Endothelial cell of umbilical vein (primary cell): Measurements from ENCODE around the gene ZNF385C. TPM values are rescaled to one million over a fixed set of nuclear protein-coding genes. Genes with fewer than 3 reads are reported as not detected.

Source experiments
- BruUV-seq: library from RNA; stranded (reverse); fragments of 400-500 nt; replicated peaks from 2 replicates; lab custom pipeline; 2021; lab: Mats Ljungman, UMichigan
- CTCF ChIA-PET: fragments of 300-600, 350-600 bp; sonication (Branson Sonifier 250); formaldehyde crosslinking; loops from one replicate; lab custom pipeline; 2021; ENCODE audit warnings: antibody characterized with exemption, inconsistent platforms; lab: Charles Lee
- POLR2A ChIA-PET: fragments of 300-600, 350-600 bp; sonication (Branson Sonifier 250); formaldehyde crosslinking; loops from one replicate; lab custom pipeline; 2021; ENCODE audit warnings: antibody characterized with exemption, inconsistent platforms; lab: Charles Lee
- DNase-seq: peaks from one replicate; pipeline ENCODE4 v3.0.0-alpha.2; 2011; ENCODE audit warnings: low read depth, low spot score
- FAIRE-seq: peaks from 2 replicates; lab custom pipeline; 2011; peaks lifted over from hg19 to GRCh38; lab: Jason Lieb, UNC
- H2AFZ ChIP-seq: 2 replicates; pipeline ENCODE4 v1.6.0; 2012; ENCODE audit warnings: low read depth, low read length, control low read depth, inconsistent platforms
- H3K27ac ChIP-seq: 2 replicates; pipeline ENCODE4 v1.5.1; 2011; ENCODE audit warnings: low read depth, mild to moderate bottlenecking, control low read depth, low read length, moderate library complexity; ENCODE audit not compliant: insufficient read depth
- H3K27me3 ChIP-seq, 2 experiments: 2 replicates each; pipeline versions ENCODE4 v1.6.0 to v1.6.1; 2011; ENCODE audit warnings: low read length in 2 of 2, mixed read lengths in 1 of 2; ENCODE audit not compliant: control insufficient read depth in 2 of 2, insufficient read depth in 2 of 2
- H3K36me3 ChIP-seq, 2 experiments: 2 replicates in 1 of 2; 3 replicates in 1 of 2; pipeline ENCODE4 v1.5.1; 2011; ENCODE audit warnings: low read length in 2 of 2, mild to moderate bottlenecking in 1 of 2, moderate library complexity in 1 of 2; ENCODE audit not compliant: control insufficient read depth in 2 of 2, insufficient read depth in 2 of 2; ENCODE audit errors: extremely low read depth in 1 of 2
- H3K4me1 ChIP-seq: 3 replicates; pipeline ENCODE4 v1.5.1; 2011; ENCODE audit warnings: mild to moderate bottlenecking, low read length; ENCODE audit not compliant: control insufficient read depth, insufficient read depth; ENCODE audit errors: extremely low read depth
- H3K4me2 ChIP-seq: 2 replicates; pipeline ENCODE4 v1.6.1; 2011; ENCODE audit warnings: low read length, control low read depth, mixed read lengths; ENCODE audit not compliant: insufficient read depth
- H3K4me3 ChIP-seq, 3 experiments: fragments of 200-600 bp in 1 of 3; sonication (generic), shearing (Covaris generic) in 1 of 3; replicated peaks in 1 of 3; 2 replicates each; pipeline ENCODE4 v1.5.1; 2011 to 2016; ENCODE audit warnings: control low read depth in 3 of 3, low read length in 3 of 3, mild to moderate bottlenecking in 2 of 3, inconsistent platforms in 1 of 3, low read depth in 1 of 3, moderate library complexity in 1 of 3; ENCODE audit not compliant: insufficient read depth in 1 of 3
- H3K79me2 ChIP-seq: 2 replicates; pipeline ENCODE4 v1.6.0; 2012; ENCODE audit warnings: low read length, inconsistent platforms; ENCODE audit not compliant: control insufficient read depth, insufficient read depth
- H3K9ac ChIP-seq: replicated peaks from 2 replicates; pipeline ENCODE3; 2011; ENCODE audit warnings: low read length, control low read depth; ENCODE audit not compliant: insufficient read depth; ENCODE audit errors: extremely low read depth
- H3K9me1 ChIP-seq: replicated peaks from 3 replicates; pipeline ENCODE4 v1.6.0; 2011; ENCODE audit warnings: mild to moderate bottlenecking, low read length; ENCODE audit not compliant: control insufficient read depth, insufficient read depth; ENCODE audit errors: extremely low read depth
- H3K9me3 ChIP-seq: replicated peaks from 2 replicates; pipeline ENCODE4 v1.5.1; 2012; ENCODE audit warnings: low read length, inconsistent platforms; ENCODE audit not compliant: control insufficient read depth, insufficient read depth
- H4K20me1 ChIP-seq: replicated peaks from 2 replicates; pipeline ENCODE3; 2011; ENCODE audit warnings: mild to moderate bottlenecking, low read length; ENCODE audit not compliant: control insufficient read depth, insufficient read depth; ENCODE audit errors: extremely low read depth
- CTCF ChIP-seq, 2 donors: IDR thresholded peaks; 1 replicate in 1 of 2; 2 replicates in 1 of 2; pipeline ENCODE4 v1.5.1; 2011; ENCODE audit warnings: low read length in 2 of 2, mild to moderate bottlenecking in 2 of 2, moderate library complexity in 2 of 2, control low read depth in 1 of 2, inconsistent platforms in 1 of 2, low read depth in 1 of 2; ENCODE audit not compliant: insufficient read depth in 1 of 2; ENCODE audit errors: extremely low read depth in 1 of 2
- EZH2 ChIP-seq: IDR thresholded peaks from 2 replicates; pipeline ENCODE4 v1.6.1; 2012; ENCODE audit warnings: borderline replicate concordance, low read depth, mild to moderate bottlenecking, moderate library complexity, low read length, inconsistent platforms; ENCODE audit not compliant: severe bottlenecking
- FOS ChIP-seq: IDR thresholded peaks from 2 replicates; pipeline ENCODE4 v1.6.1; 2011; ENCODE audit warnings: mild to moderate bottlenecking, low read length, moderate library complexity, borderline replicate concordance; ENCODE audit not compliant: insufficient read depth
- GATA2 ChIP-seq: IDR thresholded peaks from 2 replicates; pipeline ENCODE4 v1.7.0; 2011; ENCODE audit warnings: low read depth, mild to moderate bottlenecking, moderate library complexity, mixed read lengths, low read length; ENCODE audit not compliant: insufficient read length, insufficient read depth
- JUN ChIP-seq: IDR thresholded peaks from 2 replicates; pipeline ENCODE4 v1.6.1; 2011; ENCODE audit warnings: borderline replicate concordance, low read depth; ENCODE audit not compliant: insufficient read length, insufficient read depth
- MAX ChIP-seq: IDR thresholded peaks from 2 replicates; pipeline ENCODE4 v1.6.1; 2011; ENCODE audit not compliant: insufficient read depth, insufficient read length
- MYC ChIP-seq: IDR thresholded peaks from one replicate; pipeline ENCODE4 v1.6.1; 2011; ENCODE audit warnings: mild to moderate bottlenecking, low read depth, low read length
- POLR2A ChIP-seq: IDR thresholded peaks from 2 replicates; pipeline ENCODE4 v1.6.1; 2012; ENCODE audit warnings: low read depth, mild to moderate bottlenecking, control low read depth, low read length
- POLR2AphosphoS5 ChIP-seq: IDR thresholded peaks from 2 replicates; pipeline ENCODE4 v1.6.1; 2012; ENCODE audit warnings: low read depth, mild to moderate bottlenecking, control low read depth, low read length, moderate library complexity; ENCODE audit not compliant: insufficient read depth
- dilution Hi-C: fragments of 300-500 bp; cut with MboI; formaldehyde crosslinking; loops from one replicate; pipeline ENCODE4 v1.15.0; 2019; ENCODE audit warnings: low sequenced_read_pairs; ENCODE audit not compliant: extremely low pct_ligation_motif_present
- intact Hi-C: fragments of 100-400 bp; cut with micrococcal nuclease; formaldehyde crosslinking; loops from one replicate; pipeline ENCODE4 v1.10.0; 2022
- polyA plus RNA-seq, 4 experiments: library from polyadenylated mRNA; depleted of rRNA in 3 of 4; stranded (reverse) in 3 of 4; unstranded in 1 of 4; fragments of >200 nt; gene quantifications; 2 replicates each; pipeline versions ENCODE4 v1.2.1 to v1.2.3, GENCODE V29; 2011 to 2012; ENCODE audit warnings: missing spikeins in 1 of 4
- total RNA-seq: library from RNA; stranded (reverse); gene quantifications from 2 replicates; pipeline ENCODE4 v1.2.3, GENCODE V29; 2021

ZNF385C gene
- total and polyA plus RNA-seq, 2 donors (not counting 3 experiments of a cell fraction or from before 2014, with no cell fraction given), result 0.07 TPM; not detected in 1

GRCh38 chr17:42038221-42038973 lies 59.9 kb downstream of the ZNF385C start:
- H3K27me3 ChIP-seq, result no peaks in the 10 kb centered on the region
- no peak for DNase-seq
- intact Hi-C loops (no loop called here), dilution Hi-C loops (no loop called here)
- H3K9ac ChIP-seq, result no peak overlapping the region
- no peak overlapping the region for H2AFZ ChIP-seq
- no peaks in the 10 kb centered on the region for H3K36me3 ChIP-seq
- no peak for FAIRE-seq
- TF ChIP-seq POLR2A (no peak), FOS (no peak), MAX (no peak), EZH2 (no peak), JUN (no peak), CTCF (IDR thresholded peaks at IDR 0.05; ENCODE audit: extremely low read depth in 1 of 2, insufficient read depth in 1 of 2, low read depth in 1 of 2, low read length in 2 of 2) (no peak), POLR2AphosphoS5 (no peak), MYC (no peak), GATA2 (no peak)
- BruUV-seq, result no TSS peak
- no peak overlapping the region for H3K4me3 ChIP-seq
- POLR2A ChIA-PET, result no interaction called here
- CTCF ChIA-PET, result interaction anchor here (3.2 kb wide), 1 partner anchor 12 kb away, joined by 21 read pairs; no protein-coding TSS in a partner anchor
- H3K79me2 ChIP-seq, result no peaks in the 10 kb centered on the region
- no peaks in the 10 kb centered on the region for H3K4me1 ChIP-seq
- no peaks in the 10 kb centered on the region for H3K9me3 ChIP-seq
- H4K20me1 ChIP-seq, result no peaks in the 10 kb centered on the region
- H3K4me2 ChIP-seq, result no peak overlapping the region
- H3K9me1 ChIP-seq, result no peaks in the 10 kb centered on the region
- no peak overlapping the region for H3K27ac ChIP-seq
